ENCODE results near the gene TEX44.
"Not testable (repeated sequence)": the region's sequence is repeated elsewhere in the genome, so short reads cannot be mapped to it uniquely, and the experiment has no call there.

TEX44 gene

DNA sequence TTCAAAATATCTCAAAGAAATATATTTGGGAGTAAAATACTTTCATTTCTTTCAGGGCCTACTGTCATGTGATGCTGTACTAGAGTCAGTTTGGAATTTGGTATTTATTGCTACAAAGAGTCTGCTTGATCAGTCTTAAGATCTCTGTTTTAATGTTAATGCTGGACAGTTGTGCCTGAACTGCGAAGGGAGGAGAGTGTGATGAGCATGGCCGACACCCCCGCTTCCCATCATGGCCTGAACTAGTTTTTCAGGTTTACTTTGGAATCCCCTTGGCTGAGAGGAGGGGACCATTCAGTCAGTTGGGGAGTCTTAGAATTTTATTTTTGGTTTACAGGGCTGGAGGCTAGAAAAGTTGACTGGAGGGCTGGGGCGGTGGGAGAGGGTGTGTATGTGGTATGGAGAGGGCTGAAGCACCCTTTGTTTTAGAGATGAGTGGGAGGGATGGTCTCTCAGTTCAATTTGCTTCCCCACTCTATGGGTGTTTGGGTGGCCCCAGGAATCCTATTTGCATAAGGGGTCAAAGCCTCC is 20.9 kb upstream of the TEX44 start:
- no peak for DNase-seq (ENCODE audit: low read depth, low spot score)

- no peak for DNase-seq (ENCODE audit: low read depth, low spot score)
These were observed 19.6 kb upstream of the TEX44 start for GRCh38 chr2:231573096-231573495.

GRCh38 chr2:231573698-231574421 is 18.8 kb upstream of the TEX44 start:
- DNase-seq (ENCODE audit: low read depth, low spot score): no peak

DNA sequence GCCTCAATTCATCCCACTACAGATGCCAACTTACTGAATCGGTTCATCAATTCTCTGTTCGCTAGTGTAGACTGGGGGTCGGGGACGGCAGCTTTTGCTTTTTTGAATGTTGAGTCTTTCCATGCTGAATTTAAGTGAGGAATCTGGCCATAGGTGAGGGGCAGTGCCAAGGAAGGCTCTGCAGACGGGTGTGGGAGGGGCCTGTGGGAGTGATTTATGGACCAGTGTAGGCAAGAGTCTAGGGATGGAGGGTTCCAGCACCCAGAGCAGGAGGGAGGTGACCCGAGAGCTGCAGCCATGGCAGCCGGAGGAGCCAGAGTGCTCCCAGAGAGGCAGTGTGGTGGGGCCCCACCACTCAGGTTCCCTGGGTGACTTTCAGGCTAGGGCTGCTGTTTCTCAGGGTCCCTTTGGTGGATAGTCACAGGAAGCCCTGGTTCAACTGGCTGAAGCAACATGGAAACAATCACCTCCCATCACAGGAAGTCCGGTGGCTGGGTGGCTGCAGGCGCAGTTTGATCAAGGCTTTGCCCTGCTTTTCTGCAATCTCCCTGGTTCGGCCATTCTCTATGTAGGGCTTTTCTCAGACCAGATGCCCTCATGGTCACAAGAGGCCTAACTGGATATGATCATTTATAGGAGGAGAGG is 16.9 kb upstream of the TEX44 start:
- DNase-seq (ENCODE audit: low read depth, low spot score): no peak

DNA sequence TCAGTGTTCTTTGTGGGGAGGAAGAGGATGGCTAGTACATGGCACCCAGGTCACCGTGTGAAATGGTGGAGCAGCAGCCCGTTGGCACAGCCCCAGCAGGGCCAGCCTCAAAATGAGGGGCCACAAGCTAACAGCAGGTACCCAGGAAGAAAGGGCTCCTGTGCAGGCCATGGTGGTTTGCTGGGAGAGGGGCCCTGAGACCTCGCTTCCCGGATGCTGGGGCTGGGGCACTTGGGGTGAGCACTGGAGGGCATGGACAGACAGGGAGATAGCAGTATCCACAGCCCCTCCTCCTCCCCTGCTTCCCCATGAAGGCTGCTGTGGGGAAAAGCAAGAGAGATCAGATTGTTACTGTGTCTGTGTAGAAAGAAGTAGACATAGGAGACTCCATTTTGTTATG is 16.2 kb upstream of the TEX44 start:
- no peak for DNase-seq (ENCODE audit: low read depth, low spot score)

GRCh38 chr2:231578655-231579054 is 14.0 kb upstream of the TEX44 start:
- not testable (repeated sequence) for DNase-seq (ENCODE audit: low read depth, low spot score)

GRCh38 chr2:231579560-231579959 is 13.1 kb upstream of the TEX44 start:
- DNase-seq (ENCODE audit: low read depth, low spot score): no peak

- no peak for DNase-seq (ENCODE audit: low read depth, low spot score)
These were observed 11.3 kb upstream of the TEX44 start for GRCh38 chr2:231581328-231581727.

DNA sequence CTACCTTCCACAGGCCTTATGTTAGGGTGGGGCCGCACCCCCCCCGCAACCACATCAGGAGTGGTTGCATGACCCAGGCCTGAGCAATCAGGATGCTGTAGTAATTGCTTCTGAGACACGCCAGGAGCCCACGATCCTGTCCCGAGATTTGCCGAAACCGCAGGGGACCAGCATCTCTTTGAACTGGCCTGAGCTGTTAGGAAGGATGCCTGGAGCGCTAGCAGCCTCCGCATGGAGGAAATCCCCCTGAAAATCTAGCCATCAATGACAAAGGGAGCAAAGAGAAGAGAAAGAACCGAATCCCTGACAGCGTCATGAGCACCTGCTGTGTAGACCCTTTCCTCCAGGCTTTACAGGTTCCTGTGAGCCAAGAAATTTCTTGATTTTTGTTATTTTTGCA is 8.7 kb upstream of the TEX44 start:
- peak; percentile 22 for DNase-seq (ENCODE audit: low read depth, low spot score)

DNA sequence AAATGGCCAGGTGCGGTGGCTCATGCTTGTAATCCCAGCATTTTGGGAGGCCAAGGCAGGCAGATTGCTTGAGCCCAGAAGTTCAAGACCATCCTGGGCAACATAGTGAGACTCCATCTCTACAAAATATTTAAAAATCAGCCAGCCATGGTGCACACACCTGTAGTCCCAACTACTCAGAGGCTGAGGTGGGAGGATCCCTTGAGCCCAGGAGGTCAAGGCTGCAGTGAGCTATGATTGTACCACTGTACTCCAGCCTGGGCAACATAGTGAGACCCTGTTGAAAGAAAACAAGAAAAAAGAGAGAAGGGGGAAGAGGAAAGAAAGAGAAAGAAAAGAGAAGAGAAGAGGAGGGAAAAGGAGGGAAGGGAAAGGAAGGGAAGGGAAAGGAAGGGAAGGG is 4.9 kb upstream of the TEX44 start:
- DNase-seq (ENCODE audit: low read depth, low spot score): not testable (repeated sequence)

GRCh38 chr2:231589656-231590055 is 3.0 kb upstream of the TEX44 start:
- no peak for DNase-seq (ENCODE audit: low read depth, low spot score)

DNA sequence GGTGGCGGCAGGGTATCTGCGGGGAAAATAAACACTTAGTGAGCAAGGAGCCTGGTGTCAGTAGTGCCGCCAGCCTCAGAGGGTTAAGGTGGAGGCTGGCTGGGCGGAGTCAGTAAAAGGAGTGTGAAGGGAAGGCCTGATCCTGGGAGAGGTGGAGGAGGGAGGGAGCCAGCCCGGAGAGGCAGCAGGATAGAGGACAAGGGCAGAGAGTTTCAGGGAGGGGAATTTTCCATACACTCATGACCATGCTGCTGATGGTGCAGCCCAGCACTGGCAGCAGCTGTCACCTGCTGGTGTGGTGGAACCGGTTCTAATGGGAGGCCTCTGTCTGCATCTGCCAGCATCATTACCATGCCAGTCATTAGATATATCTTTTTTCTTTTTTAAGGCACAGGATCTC is 2.0 kb upstream of the TEX44 start:
- no peak for DNase-seq (ENCODE audit: low read depth, low spot score)

GRCh38 chr2:231593666-231594065 is 1.0 kb downstream of the TEX44 start:
- DNase-seq (ENCODE audit: low read depth, low spot score): no peak

GRCh38 chr2:231597014-231597611 is 4.4 kb downstream of the TEX44 start:
- peak; percentile 51 for DNase-seq (ENCODE audit: low read depth, low spot score)

DNA sequence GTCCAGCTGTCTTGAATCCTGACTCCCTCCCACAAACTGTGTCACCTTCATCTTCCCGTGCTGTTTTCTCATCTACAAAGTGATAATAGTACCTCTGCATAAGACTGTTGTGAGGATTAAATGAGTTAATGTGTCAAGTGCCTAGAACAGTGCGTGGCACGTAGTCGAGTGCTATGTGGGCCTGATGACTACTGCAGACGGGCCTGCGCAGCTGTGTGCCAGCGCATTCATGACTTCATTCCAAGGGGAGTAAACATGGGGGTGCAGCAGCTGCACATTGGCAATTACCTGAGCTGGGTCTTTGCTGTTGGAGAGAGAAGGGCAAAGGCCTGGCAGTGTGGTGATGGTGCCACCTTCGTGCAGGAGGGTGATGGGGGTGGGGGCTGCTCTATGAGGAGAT is 5.0 kb downstream of the TEX44 start:
- no peak for DNase-seq (ENCODE audit: low read depth, low spot score)

GRCh38 chr2:231600619-231601355 is 8.1 kb downstream of the TEX44 start:
- DNase-seq (ENCODE audit: low read depth, low spot score): no peak

- DNase-seq (ENCODE audit: low read depth, low spot score): peak; percentile 88
These were observed 8.9 kb downstream of the TEX44 start for GRCh38 chr2:231601356-231602229.

DNA sequence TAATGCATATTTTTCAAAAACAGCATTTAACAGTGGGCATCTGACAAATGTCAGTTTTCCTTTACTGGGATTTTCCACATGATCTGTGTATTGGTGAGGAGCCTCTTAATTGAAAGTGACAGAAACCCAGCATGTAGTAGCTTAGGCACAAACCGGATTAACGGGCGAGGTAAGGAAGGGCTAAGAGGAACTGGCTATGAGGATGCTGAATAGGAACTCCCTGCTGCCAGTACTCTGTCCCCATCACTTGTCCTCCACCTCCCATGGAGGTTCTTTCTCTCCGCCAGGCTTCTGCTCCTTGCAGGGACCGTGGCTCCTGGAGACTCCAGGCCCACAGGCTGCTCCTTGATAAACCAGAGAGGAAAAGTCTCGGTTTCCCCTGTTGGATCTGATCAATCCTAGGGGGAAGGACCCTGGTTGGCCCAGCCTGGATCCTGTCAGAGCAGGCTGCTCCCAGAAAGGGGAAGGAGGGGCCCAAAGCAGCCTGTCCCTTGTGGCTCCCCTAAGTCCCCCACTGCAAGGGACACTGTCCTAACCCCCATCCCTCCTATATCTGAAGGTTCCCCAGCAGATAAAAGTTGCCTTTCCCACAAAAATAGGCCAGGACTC is 10.3 kb downstream of the TEX44 start:
- no peak for DNase-seq (ENCODE audit: low read depth, low spot score)

DNA sequence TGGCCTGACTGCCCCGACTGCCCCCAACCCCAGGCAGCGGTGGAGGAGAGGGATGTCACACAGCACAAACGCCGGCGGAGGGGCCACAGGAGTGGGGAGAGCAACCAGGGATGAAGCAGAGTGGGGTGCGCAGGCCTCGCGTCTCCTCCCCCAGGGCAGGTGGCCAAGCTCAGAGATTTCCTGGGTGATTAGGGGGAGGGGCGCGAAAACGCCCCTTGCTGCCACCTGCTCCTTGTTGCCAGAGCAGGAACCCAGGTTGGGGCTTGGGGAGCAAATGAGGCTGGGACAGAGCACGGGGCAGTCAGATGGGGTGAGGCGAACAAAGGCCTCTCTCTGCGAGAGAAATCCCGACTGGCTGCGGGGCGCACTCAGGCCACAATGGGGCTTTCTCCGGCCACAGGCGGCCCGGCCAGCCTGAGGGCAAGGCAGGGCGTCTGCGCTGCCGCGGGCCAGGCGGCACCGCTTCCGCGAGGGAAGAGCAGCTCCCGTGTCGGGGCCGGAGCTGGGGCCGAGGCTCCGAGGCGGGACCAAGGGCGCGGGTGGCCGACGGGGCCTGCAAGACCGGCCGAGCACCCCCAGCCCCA is 11.5 kb downstream of the TEX44 start:
- no peak for DNase-seq (ENCODE audit: low read depth, low spot score)
